Stimulated activated CD8-positive, alpha-beta memory T cell treated with anti-CD3 and anti-CD28 coated beads, Interleukin-7, amount 100 ng/mL, for 1 hour (primary cell): Measurements from ENCODE around the gene WWOX.

ENCODE experiments used
- DNase-seq, 2 donors: peaks; one replicate each; pipeline ENCODE4 v3.0.0-alpha.2; 2020; ENCODE audit warnings: low read depth in 2 of 2

The WWOX gene

DNA sequence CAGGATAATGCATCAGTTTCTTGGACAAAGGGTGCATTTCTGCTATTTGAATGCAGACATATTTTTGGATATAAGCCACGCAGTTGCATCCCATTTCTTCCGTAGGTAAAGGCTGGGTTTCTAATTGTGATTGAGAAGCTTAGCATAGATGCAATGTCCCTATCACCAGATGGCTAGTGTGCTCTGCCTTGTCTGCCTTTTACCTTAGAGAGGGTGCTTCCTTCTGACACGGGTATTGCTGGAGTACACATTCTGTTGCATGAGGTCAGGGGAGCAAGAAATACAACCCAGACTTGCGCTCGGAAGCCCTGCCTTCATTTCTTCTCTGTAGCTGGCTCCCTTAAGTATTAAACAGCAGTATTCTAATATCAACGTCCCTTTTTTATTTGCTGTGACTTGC, 337.4 kb downstream of the WWOX start:
- no peak for DNase-seq

DNA sequence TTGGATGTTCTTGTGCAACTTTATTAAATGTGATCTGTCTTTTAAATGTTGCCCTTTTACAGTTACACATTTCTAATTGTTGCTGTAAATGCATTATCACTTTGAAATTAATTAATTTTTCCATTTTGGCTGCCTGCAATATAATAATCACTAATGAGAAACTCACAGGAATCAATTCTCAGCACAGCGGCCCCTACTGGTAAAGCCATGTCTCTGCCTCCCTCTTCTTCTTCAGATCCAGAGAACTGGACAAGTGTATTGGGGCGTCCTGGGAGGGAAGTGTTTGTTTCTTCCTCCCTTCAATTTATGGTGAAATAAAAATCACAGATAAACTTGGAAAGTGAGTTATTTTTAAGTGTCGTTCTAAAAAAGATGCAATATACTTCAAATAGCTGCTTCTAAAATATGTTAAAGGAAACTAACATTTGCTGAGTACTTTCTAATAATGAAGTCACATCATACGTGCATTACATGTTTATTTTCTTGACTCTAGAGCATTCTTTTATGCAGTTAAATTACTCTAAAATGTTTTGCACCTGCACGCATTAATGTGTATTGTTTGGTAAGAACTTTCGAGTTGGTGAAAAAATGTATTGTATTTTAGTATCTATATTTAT, 338.0 kb downstream of the WWOX start:
- peak in 1 of 2 donors; percentile 9 for DNase-seq

DNA sequence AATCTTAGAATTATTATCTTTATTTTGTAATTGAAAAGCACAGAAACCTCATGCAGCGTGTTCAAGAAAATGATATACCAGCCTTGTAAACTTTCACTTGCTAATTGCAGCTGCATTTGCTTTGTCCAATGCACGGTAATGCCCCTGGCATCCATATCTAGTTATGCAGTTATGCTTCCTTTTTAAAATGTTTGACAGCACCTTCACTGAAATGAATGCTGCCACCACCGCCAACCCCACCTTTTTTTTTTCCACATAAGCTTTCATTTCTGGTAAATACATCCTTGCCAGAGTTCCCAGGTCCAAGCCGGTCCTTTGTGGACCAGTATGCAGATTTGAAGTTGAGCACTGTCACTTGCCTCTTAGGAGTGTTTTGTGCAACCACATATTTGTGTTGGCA, 338.8 kb downstream of the WWOX start:
- no peak for DNase-seq

- DNase-seq = no peak
Observed at GRCh38 chr16:78438632-78439031, 339.2 kb downstream of the WWOX start.

- DNase-seq = no peak
Observed at GRCh38 chr16:78439646-78440045, 340.2 kb downstream of the WWOX start.

- no peak for DNase-seq
Observed at GRCh38 chr16:78441298-78441697, 341.8 kb downstream of the WWOX start.

GRCh38 chr16:78443542-78444364, 344.3 kb downstream of the WWOX start:
- no peak for DNase-seq

GRCh38 chr16:78445818-78446217, 346.4 kb downstream of the WWOX start:
- no peak for DNase-seq

GRCh38 chr16:78446486-78446885, 347.0 kb downstream of the WWOX start:
- no peak for DNase-seq

DNA sequence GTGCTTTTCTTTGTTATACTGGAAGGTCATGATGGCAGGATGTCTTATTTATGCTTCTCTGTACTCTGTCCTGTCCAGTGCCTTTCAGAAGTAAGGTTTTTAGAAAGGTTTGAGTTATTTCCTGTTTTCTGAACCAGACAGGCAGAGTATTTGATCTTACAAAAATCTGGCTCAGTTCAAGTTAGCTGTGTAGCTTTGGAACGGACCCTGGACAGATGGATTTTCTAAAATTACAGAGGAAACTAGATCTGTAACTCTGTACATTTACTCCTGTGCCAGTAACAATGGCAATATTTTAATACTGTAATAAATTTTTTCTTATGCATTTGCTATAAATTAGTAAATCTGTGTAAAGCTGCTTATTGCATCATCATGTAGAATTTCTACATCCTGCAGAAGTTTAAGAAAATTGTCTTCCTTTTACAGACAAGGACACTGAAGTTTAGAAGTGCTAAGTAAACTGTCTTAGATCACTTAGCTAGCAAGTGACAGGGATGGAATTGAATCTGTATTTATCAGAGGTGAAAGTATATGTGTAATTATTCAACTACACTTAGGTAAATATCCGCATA, 347.6 kb downstream of the WWOX start:
- no peak for DNase-seq

- DNase-seq = no peak
Observed at GRCh38 chr16:78448658-78449271, 349.3 kb downstream of the WWOX start.

- DNase-seq = no peak
Observed at GRCh38 chr16:78450255-78450654, 350.8 kb downstream of the WWOX start.

DNA sequence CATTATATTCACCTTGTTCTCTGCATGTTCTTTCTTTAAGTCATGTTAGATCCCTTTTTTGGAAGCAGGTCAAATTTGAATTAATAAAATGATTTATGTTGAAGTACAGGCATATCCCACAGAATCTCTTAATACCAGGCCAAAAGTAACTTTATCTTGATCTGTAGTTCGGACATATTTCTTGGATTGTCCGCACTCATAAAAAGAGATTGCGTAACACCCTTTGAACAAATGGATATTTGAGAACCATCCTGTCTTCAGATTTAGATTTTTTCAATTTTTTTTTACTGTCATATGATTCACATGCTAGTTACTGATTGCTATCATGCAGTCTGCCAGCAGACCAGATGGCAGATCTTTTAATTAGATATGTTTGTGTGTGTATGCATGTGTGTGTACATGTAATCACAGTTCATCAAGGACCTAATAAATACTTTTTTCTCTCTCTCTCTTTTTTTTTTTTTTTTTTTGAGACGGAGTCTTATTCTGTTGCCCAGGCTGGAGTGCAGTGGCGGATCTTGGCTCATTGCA, 352.6 kb downstream of the WWOX start:
- no peak for DNase-seq

DNA sequence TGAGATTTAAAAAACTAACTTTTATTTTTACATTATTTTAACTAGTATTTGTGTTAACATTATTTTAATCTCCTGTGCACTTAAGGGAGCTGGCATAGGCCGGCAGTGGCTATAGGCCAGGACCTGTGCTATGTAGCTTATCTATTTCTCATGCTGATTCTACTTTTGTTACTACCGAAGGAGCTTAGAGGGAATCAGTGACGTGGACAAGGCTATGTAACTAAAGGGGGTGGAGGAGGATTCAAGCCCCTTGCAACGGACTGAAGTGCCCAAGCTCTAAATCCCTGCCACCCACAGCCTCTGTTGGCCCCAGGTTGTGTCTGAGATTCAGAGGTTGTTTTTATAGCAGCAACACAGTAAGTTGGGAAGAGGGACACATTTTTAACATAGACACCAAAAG, 356.4 kb downstream of the WWOX start:
- no peak for DNase-seq

DNA sequence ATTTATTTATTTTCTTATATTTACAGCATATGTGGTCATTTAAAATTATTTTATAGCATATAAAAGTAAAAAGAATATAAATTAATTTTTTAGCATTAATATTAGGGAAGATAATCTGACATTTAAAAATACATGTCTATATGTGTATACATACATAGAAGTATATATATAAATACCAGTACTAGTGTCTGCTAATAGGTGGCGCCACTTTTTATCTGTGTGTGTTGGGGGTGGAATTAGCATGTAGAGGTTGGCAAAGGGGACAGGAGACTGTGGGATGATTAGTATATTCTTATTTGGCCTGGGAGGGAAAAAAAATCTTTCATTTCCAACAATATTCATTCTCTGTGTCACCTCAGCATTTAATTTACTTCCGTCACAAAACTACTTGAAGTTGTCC, 359.1 kb downstream of the WWOX start:
- DNase-seq = no peak

DNA sequence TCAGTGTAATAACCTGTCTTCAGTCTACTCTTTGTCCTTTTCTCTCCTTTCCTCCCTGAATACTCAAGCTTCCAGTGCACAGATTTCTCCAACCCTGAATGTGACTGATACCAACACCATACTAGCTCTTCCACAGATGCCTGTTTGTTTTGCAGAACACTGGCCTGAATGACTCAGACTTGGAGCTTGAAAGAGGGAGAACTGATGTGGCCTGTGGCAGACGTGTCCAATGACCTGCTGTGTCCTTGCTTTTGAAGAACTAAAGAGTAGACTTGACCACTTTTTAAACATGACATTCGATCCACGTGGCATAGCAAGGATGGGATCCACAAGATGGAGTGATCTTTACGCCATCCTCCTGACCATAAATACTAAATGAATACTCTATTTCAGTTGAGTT, 361.0 kb downstream of the WWOX start:
- DNase-seq = no peak

DNA sequence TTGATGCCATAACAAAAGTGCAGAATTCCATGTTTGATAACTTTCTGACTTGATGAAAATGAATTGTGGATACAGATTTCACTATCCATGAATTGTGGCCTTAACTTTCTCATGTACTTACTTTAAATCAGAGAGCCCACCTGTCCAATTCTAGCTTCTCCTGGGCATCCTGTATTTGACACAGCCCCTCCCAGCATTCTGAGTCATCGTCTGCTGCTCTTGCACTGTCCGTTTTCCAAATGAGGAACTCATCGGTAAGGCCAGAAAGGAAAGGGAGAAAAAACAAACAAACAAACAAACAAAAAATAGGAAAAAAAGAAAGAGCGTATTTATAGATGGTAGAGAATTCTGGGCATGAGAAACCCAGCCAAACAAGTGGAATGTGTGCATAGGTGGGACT, 361.6 kb downstream of the WWOX start:
- DNase-seq = no peak

DNA sequence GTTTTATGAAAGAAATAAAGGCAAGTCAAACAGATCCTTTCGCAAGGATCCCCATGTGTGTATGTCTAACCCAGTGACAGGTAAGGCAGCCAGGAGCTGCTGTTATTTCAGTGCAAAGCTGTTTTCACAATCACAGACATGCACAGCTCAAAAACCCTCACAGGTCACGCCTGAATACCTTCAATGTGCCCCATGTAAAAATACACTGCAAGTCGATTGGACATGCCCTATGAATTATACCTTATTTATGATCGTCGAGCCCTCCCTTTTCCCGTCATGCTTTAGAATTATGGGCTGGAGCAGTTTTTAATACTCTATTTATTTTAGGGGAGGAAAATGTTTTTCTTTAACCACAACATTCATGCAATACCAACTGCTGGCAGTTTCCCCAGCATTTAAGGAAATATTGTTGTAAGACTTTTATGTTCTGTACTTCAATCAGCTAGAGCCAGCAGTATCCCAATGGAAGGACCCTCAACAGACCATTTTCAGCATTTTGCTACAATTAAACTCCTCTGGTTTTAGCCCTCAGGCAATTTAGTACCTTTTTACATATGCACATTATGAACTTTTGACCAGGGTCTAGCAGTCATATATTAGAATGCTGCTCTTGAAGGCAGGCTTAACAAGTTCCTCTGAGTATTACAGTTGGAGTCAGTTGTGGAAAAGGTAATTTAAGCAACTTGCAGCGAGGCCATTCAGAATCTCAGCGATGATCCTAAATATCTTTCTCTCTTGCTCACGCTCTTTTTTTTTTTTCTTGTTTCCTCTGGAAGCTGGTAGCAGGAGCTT, 362.2 kb downstream of the WWOX start:
- DNase-seq = no peak

- no peak for DNase-seq
Observed at GRCh38 chr16:78462288-78463208, 363.1 kb downstream of the WWOX start.

DNA sequence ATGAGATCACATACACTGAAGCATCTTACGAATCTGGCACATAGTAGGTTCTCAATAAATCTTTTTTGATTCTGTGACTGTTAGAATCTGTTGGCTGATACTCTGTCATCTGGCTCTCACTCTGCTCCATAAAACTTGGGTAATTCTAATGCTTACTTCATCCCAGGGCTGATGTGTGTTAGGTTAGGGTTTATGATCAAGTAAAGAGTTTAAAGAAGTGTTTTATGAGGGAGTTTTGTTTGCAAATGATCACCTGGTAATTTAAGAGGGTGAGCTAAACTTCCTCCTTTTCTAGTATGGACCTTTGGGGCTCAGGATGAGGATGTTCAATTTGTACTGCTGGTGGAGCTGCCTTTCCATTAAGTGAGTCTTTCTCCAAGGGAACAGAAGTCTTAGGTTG, 364.1 kb downstream of the WWOX start:
- no peak for DNase-seq

GRCh38 chr16:78464833-78465232, 365.4 kb downstream of the WWOX start:
- no peak for DNase-seq
